HG03139 (cell line): Measurements from ENCODE around the gene NPAS2.

Source experiments
- ATAC-seq: cut with Tn5 transposase; IDR thresholded peaks from one replicate; pipeline ENCODE4 v1.9.1; 2021; ENCODE audit not compliant: unreplicated experiment

NPAS2 gene

DNA sequence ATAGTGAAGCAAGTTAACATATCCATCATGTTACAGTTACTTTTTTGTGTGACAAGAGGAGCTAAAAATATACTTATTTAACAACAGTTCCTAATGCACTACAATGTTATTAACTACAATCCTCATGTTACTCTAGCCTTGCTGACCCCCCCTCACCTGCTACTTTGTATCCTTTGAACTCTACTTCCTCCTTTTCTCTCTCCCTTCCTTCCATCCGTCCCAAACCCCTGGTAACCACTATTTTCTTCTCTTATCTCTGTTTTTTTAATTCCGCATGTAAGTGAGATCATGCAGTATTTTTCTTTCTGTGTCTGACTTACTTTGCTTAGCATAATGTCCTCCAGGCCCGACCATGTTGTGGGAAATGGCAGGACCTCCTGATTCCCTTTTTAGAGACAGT, 59.4 kb downstream of the NPAS2 start:
- no peak for ATAC-seq

DNA sequence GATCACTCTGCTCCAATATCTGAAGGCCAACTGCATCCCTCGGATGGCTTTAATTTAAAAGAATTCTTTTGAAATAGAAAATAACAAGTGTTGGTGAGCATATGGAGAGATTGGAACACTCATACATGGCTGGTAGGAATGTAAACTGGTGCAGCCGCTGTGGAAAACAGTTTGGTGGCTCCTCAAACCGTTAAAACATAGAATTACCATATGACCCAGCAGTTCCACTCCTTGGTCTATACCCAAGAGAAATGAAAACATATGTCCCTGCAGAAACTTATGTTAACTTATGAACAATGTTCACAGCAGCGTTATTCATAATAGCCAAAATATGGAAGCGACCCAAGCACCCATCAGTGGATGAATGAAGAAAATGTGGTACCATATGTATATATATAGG, 60.1 kb downstream of the NPAS2 start:
- ATAC-seq = no peak

DNA sequence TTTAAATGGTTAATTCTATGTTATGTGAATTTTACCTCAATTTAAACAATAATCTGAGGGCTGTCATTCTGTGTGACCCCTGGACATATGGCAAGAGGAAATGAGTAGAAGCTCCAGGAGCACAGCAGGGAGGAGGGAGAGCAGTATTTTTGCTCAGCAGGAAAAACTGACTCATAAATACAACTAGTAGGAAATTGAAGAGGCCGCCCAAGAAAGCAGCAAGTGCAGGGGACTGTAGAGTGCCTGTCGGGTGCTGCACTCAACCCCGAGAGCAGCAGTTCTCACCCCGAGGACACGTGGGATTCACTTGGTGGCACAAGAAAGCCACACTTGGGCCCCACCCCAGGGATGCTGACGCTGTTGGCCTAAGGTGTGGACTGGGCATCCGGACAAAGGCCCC, 60.8 kb downstream of the NPAS2 start:
- ATAC-seq = no peak

DNA sequence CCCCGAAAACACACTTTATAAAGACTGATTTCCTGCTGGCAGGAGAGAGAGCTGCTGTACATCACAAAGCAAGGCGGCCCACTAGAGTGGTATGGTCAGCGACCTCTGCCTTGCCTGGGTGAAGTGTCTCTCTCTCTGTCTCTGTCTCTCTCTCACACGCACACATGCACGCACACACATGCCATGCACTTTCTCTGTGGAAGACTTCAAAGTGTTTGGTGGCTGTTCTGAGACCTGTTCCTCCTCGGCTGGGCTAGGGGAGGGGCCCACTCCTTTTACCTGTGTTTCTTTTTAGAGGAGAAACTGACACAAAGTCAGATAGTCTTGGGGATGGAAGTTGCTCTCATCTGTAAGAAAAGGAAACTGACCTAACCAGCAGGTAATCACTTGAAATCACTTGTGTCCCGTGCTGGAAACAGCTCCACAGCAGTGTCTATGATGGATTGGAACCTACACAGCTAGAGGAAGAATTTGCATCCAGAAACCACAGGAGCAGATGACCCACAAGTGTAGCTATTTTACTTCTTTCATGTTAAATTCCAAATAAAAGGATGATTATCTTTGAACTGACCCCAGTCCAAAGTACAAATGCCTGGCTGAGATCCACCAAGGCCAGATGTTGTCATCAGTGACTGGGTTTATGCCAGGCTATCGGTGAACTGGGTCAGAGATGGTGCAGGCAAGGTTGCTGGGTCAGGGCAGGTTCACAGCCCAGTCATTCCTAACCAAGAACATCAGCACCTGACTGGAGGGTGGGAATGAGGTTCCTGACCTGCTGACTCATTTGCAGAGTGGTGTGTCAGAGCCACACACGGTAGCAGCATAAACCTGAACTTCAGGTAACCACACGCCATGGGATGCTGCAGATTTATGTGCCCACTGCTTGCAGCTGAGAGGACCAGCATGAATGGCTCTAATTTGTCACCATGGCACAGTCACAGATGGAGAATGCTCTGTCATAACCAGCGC, 63.0 kb downstream of the NPAS2 start:
- no peak for ATAC-seq

DNA sequence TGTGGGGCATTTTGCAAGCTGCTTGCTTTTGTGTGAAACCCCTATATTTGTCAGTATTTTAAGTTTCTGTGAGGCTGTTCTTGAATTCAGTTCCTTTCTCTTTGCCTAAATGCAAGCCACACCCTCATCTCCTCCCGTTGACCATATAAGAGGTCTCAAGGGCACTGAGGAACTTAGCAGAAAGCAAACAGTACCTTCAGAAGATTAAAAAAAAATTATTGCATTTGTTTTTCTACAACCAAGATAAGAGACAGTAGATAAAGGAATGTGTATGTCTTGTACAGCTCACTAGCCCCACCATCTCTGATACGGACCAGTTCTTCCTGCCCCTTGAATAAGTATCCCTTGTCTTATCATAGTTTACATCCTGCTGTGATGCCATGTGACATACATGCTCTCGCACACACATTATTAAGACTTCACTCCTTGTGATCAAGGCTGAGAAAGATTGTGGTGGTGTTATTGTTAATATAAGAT, 64.2 kb downstream of the NPAS2 start:
- ATAC-seq = no peak

DNA sequence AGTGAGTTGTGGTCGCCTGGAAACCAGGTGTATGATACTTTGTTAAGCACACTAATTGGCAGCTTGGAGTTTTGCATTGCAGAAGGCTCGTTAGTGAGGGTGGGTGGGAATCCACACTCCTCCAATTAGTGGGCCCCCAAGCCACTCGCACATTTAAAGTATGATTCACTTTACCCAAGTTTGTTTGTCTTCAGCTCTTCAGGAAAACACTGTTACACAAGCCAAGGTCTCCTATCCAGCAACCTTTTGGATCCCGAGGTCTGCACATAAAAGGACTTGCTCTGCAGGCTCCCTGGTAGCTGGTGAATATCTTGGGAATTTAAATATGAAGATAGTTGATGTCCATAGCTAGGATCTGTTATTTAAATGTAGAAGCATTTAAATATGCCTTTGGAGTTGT, 66.1 kb downstream of the NPAS2 start:
- no peak for ATAC-seq

DNA sequence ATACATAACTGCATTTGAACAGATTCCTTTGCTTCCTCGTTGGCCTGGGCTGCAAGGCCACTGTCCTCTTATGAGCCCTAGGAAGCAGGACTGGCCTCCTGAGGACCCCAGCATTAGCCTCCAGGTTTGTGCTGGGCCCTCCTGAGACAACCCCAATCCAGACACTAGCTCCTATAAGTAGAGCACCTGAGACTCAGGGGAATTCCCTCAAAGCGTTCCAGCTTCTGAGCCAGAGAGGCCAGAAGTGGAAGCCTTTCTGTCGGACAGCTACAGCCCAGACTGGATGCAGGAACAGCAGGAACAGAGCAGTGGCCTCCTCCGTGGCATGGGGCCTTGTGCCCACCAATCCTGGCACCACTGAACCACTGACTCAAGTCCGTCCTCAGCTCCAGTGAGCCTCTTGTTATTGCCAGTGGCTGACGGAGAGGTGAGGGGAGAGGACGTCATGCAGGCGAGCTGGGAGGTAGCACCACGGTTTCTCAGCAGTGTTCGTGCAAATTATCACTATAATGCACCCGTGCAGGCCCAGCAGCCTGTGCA, 67.2 kb downstream of the NPAS2 start:
- no peak for ATAC-seq

DNA sequence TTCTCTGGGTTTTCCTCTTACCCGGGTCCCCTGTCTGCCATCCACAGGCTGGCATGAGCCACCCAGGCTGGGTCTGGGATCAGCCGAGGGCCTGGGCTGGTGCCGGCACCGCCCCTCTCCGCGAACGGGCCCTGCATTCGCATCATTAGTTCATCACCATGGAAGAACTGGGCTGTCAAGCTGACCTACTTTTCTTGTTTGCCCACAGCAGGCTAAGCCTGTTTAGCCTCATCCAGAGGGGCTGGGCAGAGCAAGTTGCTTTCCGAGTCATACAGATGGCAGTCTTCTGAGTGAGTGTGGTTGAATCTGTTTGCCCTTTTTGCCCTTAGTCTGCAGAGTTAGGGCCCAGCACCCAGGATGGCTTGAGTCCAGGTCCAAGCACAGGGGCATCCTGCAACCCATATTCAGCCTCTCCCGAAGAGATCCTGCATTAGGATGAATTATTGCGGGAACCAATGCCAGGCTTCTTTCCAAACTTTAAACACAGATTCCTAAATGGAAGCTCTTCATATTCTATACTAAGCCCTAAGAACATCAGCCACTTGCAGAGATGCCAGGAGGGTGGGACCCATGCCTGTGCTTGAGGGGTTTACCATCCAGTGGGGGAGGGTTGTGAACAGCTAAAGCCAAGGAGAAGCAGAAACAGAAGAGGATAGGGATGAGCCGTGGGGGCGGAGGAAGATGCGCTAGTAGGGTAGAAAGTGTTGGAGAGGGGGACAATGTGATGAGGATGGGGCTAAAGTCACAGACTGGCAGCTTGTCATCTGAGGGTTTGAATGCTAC, 68.0 kb downstream of the NPAS2 start:
- no peak for ATAC-seq

DNA sequence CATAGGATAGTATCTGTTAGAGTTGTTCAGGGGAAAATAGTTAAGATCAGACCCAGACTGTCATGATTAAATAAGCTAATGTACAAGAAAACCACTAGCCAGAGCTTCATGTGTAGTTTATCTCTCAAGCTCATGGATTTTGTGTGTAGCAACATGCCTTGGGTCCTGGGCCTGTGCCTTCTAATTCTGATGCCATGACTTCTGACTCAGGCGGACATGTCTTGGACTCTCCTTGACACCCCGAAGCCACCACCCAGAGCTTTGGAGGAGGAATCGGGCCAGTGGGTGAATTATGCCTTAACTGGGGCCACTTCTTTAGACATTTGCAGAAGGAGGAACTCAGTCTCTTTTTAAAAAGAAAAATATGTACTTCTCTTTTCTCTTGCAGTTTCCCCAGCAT, 68.7 kb downstream of the NPAS2 start:
- no peak for ATAC-seq

DNA sequence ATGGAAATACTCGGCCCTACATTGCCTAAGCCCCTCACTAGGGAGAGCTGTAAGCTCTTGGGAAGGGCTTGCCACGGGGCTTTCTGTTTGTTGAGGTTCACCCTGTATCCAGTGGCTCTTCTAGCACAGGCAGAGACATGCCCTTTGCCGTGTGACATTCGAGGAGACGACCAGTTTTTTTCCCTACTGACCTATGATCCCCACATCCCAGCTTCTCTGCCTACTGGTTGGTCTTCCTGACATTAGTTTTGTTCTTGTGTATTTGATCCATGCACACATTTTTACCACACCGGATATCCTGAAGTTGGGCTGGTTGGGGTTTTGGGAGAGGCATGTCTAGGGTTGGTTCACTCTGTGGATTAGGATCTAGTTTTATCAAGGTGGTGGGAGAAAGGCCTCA, 69.3 kb downstream of the NPAS2 start:
- no peak for ATAC-seq

DNA sequence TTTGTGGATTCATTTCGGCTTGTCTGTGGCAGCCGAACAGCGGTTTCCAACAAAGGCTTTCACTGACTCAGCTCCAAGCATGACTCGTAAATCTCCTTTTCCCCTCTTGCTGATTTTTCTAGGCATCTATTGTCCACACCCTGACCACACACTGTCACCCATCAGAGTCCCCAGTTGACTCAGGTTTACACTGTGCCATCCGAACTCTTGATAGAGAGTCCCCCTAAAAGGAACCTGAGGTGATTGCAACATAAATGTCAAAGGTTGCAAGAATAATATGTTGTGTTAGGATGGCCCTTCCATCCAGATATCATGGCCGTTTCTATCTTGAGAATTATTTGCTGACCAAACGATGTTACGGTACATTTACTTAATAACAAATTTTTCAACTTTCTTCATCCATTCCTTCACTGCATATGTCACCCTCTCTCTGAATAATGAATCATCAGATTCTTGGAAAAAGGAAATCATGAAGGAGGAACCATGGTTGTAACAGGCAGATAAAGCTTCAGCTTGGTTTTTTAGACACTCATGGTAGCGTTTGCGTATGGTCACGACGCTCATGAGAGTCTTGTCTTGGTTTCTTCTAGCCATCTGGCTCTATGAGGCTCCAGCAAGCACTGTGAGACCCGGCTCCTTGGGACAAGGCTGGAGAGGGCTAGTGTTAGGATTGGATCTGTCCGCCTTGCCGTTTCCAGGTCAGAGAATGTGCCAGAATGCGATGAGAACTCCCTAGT, 72.1 kb downstream of the NPAS2 start:
- no peak for ATAC-seq

DNA sequence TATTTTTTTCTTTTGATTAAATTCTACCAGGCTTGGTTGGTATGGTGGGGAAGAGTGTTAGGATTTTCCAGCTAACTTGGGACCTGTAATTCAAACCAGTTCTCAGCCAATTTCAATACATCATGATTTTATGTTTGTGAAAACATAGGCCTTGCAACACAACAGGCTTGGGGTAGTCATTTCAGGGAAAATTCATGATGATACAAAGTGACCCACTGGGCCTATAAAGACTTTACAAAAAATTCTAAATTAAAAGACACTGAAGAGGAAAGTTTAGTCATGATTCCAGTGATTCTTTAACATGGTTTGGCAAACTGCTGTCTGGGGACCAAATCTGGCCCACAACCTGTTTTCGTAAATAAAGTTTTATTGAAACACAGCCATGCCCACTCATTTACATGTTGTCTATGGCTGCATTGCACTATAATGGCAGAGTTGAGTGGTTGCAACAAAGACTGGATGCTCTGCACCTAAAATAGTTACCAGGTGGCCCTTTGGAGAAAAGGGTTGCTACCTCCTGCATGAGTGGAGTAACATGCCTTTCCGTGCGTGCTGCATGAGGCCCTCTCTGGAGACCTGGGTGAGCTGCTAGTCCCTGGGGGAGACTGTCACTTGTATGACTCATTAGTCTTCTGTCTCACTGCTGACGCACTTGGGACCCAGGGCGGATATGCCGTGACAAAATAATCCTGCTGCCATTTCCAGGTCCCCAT, 73.6 kb downstream of the NPAS2 start:
- ATAC-seq = no peak

DNA sequence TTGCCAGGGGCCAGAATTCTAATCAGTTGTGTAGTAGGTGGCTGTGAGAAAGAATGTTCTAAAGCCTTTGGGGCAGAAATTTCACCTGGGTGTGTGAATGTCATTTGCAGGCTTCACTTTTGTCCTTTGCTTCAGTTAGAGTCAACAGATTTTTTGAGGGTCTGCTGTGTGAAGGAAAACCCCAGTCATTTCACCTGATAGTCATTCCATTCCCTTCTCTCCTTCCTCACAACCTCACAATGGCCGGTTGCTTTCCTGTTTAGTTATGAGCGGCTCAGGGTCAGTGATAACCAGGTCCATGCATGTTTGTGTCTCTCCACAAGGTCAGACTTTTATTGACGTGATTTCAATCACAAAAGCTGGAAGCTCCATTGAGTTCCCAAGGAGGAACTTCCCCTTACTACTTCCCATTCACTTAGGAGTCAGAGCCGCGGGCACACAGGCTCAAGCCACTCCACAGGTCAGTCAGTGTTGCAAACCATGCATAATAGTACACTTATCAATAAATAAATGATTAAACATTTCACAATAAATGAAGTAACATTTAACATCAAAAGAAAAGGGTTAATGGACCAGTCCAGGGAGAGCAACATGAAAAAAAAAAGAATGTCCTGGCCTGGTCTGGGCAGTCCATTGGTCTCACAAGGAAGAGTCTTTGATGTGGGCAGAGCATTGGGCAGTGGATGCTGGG, 74.3 kb downstream of the NPAS2 start:
- ATAC-seq = no peak

DNA sequence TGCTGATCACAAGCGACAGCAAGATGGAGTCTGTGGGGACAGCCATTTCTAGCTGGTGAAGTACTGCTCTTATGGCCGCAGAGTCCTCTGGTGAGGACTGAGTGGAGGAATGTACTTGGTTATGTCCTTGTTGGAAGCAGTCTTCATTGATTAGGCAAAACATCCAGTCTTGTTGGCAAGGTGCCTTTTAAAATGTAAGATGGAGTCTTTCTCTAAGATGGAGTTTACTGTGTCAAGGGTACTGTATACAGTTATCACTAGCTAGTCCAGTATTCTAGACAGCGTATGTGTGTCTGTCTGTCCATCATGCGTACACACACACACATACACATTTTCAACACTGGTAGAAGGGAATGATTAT, 74.8 kb downstream of the NPAS2 start:
- no peak for ATAC-seq

DNA sequence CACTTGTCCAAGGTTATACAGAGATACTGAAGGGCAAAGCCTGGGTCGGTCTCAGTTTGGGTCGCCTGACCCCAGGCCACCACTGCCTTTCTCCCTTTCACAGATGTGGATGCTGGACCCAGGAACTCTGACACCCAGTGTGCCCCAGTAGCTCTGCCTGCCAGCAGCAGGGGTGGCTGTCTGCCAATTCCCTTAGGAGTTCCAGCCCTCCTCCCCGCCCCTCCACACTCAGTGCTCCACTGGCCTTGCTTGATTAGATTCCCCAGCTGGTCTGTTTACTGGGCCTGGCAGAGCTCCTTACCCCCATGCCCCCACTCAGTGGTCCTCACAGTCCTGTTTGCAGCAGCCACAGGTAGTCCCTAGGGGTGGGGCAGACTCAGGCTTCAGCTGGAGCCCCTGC, 75.5 kb downstream of the NPAS2 start:
- no peak for ATAC-seq

DNA sequence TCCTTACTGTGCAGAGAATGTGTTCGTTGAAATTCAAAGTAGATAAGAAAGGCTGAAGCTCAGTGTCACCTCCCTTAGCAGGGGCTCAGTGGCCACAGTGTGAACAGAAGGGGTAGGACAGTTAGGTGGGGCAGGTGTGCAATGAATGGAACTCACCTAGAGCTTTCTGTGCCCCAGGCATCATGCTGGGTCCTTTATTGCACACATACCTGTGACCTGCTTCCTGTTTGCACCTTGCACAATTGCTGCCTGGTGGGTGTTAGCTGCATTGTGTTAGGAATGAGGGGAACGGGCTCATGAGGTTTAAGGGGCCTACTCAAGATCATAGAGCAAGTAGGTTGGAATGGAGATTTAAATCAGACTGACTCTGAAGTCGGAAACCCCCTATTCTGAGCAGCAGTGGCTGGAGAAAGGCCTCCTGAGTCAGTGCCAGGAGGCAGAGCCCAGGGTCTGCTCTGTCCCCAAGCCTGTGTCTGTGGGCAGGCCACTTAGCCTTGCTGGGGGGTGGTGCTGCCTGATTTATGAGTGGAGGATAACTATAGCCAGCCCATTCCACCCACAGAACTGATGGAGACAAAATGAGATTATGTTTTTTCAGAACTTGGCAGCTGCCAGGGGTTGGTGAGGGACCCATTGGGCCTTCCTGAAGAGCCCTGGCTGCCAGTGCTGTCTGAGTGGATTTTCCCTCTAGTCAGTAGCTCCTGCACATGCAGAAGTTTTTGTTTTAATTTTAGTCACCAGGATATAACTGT, 76.2 kb downstream of the NPAS2 start:
- no peak for ATAC-seq

DNA sequence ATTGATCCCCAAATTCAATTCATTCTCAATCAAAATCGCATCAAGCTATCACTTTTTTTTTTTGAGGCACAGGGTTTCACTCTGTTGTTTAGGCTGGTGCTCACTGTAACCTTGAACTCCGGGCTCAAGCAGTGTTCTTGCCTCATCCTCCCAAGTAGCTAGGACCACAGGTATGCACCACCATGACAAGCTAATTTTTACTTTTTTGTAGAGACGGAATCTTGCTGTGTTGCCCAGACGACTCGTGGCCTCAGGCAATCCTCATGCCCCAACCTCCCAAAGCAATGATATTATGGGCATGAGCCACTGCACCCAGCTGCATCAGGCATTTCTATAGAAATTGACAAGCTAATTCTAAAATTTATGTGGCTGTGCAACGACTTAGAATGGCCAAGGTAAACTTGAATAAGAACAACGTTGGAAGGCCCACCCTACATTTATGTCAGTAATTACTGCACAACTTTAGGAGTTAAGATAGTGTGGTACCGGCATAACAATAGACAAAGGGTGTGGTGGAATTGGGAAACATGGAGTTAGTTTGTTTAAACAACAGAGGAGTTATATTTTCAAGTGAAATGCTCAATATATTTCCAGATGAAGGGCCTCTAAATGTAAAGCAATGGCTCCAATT, 78.2 kb downstream of the NPAS2 start:
- ATAC-seq = no peak

DNA sequence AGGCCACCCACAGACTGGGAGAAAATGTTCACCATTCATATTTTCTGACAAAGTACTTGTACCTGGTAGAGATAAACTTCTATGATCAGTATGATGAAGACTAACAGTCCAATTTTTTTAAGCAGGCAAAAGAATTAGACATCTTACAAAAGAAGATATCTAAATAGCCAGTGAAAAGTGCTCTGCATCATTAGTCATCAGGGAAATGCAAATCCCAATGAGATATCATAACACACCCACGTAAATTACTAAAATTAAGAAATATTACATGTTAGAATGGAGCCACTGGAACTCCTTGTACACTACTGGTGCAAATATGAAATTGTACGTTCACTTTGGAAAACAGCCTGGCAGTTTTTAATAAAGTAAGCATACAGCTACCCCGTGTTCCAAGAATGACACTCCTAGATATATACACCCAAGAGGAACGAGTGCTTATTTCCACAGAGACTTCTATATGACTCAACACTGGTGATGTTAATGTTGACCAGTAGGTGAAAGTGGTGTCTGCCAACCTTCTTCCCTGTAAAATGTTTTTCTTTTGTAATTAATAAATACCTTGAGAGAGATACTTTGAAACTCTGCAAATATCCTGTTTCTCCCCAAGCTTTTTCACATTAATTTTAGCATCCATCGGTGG, 80.3 kb downstream of the NPAS2 start:
- ATAC-seq = no peak
